GM12874 (cell line): ENCODE measurements around the gene FJX1.

Source experiments
- TF ChIP-seq, protein P1 (sequence below): IDR thresholded peaks from 2 replicates; pipeline ENCODE4 v1.5.1; 2011; ENCODE audit warnings: low read depth, mild to moderate bottlenecking, control low read depth, low read length, moderate library complexity; ENCODE audit not compliant: insufficient read depth

The FJX1 gene

DNA sequence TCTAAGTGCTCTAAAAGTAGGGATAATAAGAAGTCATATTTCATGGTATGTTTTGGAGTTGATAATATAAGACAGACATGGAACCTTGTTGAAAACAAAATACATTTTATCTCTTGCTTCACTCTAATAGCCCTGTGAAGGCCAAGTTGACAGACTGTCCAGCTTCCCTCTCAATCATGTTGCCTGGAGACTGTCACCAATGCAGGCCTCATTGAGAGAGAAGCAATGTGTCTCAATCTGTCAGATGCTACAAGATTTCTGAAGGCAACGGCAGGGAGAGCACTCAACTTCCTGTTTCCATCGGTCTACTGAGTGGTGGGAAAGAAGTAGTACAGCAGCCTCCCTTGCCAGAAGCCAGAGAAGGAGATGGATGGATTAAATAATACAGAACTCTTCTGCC, 23.6 kb upstream of the FJX1 start:
- TF ChIP-seq, protein P1, sequence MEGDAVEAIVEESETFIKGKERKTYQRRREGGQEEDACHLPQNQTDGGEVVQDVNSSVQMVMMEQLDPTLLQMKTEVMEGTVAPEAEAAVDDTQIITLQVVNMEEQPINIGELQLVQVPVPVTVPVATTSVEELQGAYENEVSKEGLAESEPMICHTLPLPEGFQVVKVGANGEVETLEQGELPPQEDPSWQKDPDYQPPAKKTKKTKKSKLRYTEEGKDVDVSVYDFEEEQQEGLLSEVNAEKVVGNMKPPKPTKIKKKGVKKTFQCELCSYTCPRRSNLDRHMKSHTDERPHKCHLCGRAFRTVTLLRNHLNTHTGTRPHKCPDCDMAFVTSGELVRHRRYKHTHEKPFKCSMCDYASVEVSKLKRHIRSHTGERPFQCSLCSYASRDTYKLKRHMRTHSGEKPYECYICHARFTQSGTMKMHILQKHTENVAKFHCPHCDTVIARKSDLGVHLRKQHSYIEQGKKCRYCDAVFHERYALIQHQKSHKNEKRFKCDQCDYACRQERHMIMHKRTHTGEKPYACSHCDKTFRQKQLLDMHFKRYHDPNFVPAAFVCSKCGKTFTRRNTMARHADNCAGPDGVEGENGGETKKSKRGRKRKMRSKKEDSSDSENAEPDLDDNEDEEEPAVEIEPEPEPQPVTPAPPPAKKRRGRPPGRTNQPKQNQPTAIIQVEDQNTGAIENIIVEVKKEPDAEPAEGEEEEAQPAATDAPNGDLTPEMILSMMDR = no peak

DNA sequence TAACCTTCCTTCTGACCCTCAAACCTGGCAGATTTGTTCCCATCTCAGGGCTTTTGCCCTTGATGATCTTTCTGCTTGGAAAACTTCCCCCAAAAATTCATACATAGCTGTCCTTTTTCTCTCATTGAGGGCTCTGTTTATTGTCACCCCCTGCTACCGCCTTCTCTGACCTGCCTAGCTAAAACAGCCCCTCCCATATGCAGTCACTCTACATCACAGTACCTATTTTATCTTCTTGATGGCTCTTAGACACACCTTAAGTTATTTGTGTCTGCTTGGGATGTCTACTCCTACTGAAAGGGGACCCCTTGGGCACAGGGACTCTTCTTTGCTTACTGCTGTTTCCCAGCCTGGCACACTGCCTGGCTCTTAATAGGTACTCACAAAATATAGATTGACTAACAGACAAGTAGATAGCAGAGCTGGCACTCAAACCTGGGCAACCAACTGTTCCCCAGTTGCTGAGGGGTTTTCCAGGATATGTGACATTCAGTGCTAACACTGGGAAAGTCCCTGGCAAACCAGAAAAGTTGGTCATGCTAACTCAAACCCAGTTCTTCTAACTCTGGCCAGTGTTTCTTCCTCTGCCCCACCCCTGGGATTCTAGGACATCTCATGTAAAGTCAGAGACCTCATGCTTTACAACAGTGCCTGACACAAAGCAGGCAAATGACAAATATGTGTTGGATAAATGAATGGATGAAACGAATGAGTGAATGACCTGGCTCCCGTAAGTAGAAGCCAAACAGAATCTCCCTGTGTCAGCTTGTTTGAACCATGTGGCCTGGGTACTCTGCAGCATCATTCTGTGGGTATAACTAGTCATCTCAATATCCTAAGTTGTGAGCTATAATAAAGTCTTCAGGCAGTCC, 19.8 kb upstream of the FJX1 start:
- TF ChIP-seq, protein P1 = no peak

DNA sequence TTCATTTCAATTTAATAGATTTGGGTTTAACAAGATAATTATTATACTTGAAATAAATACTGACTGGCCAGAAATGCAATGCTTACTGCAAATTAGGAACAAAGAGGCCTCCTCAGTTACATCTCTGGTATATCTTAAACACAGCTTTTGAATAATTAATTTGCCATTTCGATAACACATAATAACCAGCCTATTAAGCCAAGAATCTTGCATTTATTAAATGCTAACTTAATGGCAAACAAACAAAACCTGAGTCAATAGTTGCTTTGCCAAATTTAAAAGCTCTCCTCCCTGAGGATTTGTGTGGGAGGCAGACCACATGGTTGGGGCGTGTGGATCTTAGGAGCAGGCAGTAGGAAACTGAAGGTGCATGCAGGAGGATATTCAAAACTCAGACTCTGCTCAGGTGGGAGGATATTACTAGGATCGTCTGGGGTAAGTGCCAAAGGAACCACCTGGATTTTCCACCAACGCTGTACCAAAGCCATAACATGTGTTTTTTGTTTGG, 17.9 kb upstream of the FJX1 start:
- TF ChIP-seq, protein P1 = no peak

DNA sequence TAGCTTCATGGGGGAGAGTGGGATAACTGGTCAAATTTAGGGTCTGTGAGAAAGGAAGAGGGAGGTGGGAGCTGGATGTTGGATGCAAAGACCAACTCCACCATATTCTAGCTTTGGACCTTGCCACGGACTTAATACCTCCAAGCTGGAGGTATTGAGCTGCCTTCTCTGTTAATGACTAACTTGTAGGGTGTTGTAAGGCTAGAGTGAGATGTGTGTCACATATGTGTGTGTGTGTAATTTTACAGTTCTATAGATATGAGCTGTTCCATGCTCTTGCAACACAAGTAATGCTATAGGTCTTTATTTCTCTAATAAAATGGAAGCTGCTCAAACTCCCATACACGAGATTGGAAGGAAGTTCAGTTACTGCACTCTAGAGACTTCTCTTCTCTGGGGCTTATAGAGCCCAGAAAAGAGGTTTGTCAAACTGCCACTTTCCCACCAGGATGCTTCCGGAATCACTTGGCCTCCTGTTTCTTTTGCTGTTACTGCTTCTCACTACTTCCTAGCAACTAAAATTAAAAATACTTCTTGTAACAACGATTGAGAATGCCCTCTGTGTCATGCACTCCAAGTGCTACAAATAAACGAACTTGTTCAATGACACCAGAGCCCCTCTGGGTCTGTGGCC, 16.0 kb upstream of the FJX1 start:
- TF ChIP-seq, protein P1 = no peak

DNA sequence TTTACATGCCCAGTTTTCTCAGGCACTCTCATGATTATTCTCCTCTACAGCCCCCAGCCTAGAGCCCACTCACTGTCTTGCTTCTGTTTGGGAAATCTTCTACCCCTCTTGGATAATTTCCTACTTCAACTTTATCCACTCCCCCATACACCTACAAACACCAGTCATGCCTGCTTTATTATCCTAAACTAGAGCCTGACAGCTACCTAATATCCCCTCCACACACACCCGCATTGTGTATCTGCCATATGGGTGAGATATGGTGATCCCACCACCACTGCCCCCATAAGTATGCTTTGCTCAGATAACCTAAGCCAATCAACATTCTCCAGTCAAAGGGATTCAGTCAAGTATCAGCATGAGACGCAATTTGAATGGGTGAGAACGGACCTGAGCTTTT, 15.3 kb upstream of the FJX1 start:
- TF ChIP-seq, protein P1 = no peak

DNA sequence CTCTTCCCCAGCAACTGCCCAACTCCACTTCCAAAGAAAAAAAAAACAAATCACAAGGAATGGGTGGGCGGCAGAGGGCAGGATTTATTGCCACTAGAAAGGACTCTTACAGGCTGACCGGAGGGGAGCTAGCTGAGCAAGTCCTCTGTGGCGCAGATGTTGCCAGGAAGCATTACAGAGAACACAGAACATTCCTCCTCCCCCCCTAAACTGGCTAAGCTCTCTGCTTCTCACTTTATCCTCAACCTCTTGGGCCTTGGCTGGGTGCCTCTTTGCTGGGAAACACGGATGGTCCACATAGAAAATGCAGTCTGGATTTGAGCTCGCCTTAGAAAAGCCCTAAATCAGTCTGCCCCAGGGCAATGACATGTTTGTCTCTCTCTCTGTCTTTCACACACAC, 12.6 kb upstream of the FJX1 start:
- TF ChIP-seq, protein P1 = no peak

DNA sequence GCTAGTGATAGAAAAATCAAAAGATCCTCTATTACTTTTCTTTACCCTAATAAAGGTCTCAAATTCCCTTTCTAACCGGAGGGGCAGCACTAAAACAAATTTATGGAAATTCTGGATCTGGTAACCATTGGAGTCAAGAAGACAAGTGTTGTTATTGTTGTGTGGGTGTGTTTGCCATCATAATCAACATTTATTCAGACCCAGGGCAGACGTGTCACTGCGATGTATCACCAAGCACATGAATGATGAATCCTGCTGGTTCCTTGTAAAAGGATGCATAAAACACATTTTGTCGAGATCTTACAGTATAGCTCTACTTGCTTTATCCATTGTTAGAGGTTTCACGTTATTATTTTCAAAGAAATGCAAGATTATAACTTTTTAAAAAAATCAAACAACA, 12.1 kb upstream of the FJX1 start:
- TF ChIP-seq, protein P1 = no peak
